ENCODE measurements around the gene MICOS13. TPM values are rescaled to one million over a fixed set of nuclear protein-coding genes. Genes with fewer than 3 reads are reported as not detected.

Gene MICOS13
- total and polyA plus RNA-seq, 4 donors: 26.6 to 184 (median 77.6) TPM

- no peak for TF ChIP-seq CTCF (IDR thresholded peaks at IDR 0.05; ENCODE audit: control extremely low read depth, extremely low read depth)
- H3K36me3 ChIP-seq (ENCODE audit: control insufficient read depth in 4 of 4, insufficient read depth in 4 of 4, low read length in 4 of 4): peaks cover 2 to 24% (median 15%) of the 10 kb centered on the region in 4 donors
- no peak for DNase-seq
- H3K27ac ChIP-seq (ENCODE audit: low read depth in 1 of 2, low read length in 1 of 2): peak overlapping the region in 1 of 2 donors; percentile 22
- no peaks in the 10 kb centered on the region for H3K9me3 ChIP-seq (ENCODE audit: control insufficient read depth in 4 of 4, insufficient read depth in 3 of 4, low read length in 3 of 4)
- WGBS, 2 donors: 66 to 83% methylated on average over 5 of the region's 5 CpGs
- ATAC-seq (ENCODE audit: insufficient read depth, low FRiP score): no peak
- no peak overlapping the region for H3K4me3 ChIP-seq
- peaks cover 6 to 21% (median 19%) of the 10 kb centered on the region in 5 donors for H3K4me1 ChIP-seq (ENCODE audit: control insufficient read depth in 5 of 5, insufficient read depth in 5 of 5, low read length in 5 of 5)
- H3K27me3 ChIP-seq (ENCODE audit: control insufficient read depth in 3 of 3, insufficient read depth in 3 of 3, low read length in 2 of 3): peaks cover 0 to 2% (median 0%) of the 10 kb centered on the region in 3 donors
- H3K9ac ChIP-seq (ENCODE audit: insufficient read depth in 1 of 2, low read length in 2 of 2): no peak overlapping the region
Measured at GRCh38 chr19:5632657-5633056, 47.7 kb downstream of the MICOS13 start.

GRCh38 chr19:5632241-5632612, 48.1 kb downstream of the MICOS13 start:
- H3K9ac ChIP-seq (ENCODE audit: insufficient read depth in 1 of 2, low read length in 2 of 2): peak overlapping the region in 1 of 2 donors; percentile 36
- H3K4me1 ChIP-seq (ENCODE audit: control insufficient read depth in 5 of 5, insufficient read depth in 5 of 5, low read length in 5 of 5): peaks cover 6 to 26% (median 23%) of the 10 kb centered on the region in 5 donors
- H3K36me3 ChIP-seq (ENCODE audit: control insufficient read depth in 4 of 4, insufficient read depth in 4 of 4, low read length in 4 of 4): peaks cover 6 to 28% (median 17%) of the 10 kb centered on the region in 4 donors
- no peak for ATAC-seq (ENCODE audit: insufficient read depth, low FRiP score)
- no peak overlapping the region for H3K4me3 ChIP-seq
- TF ChIP-seq CTCF (IDR thresholded peaks at IDR 0.05; ENCODE audit: control extremely low read depth, extremely low read depth): no peak
- H3K27ac ChIP-seq (ENCODE audit: low read depth in 1 of 2, low read length in 1 of 2): no peak overlapping the region
- H3K9me3 ChIP-seq (ENCODE audit: control insufficient read depth in 4 of 4, insufficient read depth in 3 of 4, low read length in 3 of 4): no peaks in the 10 kb centered on the region
- 31 to 65% methylated on average over 4 of the region's 4 CpGs for WGBS, 2 donors
- peaks cover 0 to 2% (median 0%) of the 10 kb centered on the region in 3 donors for H3K27me3 ChIP-seq (ENCODE audit: control insufficient read depth in 3 of 3, insufficient read depth in 3 of 3, low read length in 2 of 3)
- DNase-seq: no peak

- H3K4me1 ChIP-seq (ENCODE audit: control insufficient read depth in 5 of 5, insufficient read depth in 5 of 5, low read length in 5 of 5): peaks cover 9 to 27% (median 23%) of the 10 kb centered on the region in 5 donors
- peaks cover 0 to 2% (median 0%) of the 10 kb centered on the region in 3 donors for H3K27me3 ChIP-seq (ENCODE audit: control insufficient read depth in 3 of 3, insufficient read depth in 3 of 3, low read length in 2 of 3)
- ATAC-seq (ENCODE audit: insufficient read depth, low FRiP score) (no peak), DNase-seq (peak; percentile 36 to 79 (median 63))
- H3K9me3 ChIP-seq (ENCODE audit: control insufficient read depth in 4 of 4, insufficient read depth in 3 of 4, low read length in 3 of 4): no peaks in the 10 kb centered on the region
- TF ChIP-seq CTCF (IDR thresholded peaks at IDR 0.05; ENCODE audit: control extremely low read depth, extremely low read depth): no peak
- peak overlapping the region in 1 of 2 donors; percentile 64 for H3K27ac ChIP-seq (ENCODE audit: low read depth in 1 of 2, low read length in 1 of 2)
- peaks cover 6 to 32% (median 21%) of the 10 kb centered on the region in 4 donors for H3K36me3 ChIP-seq (ENCODE audit: control insufficient read depth in 4 of 4, insufficient read depth in 4 of 4, low read length in 4 of 4)
- H3K4me3 ChIP-seq: no peak overlapping the region
- peak overlapping the region in 1 of 2 donors; percentile 36 for H3K9ac ChIP-seq (ENCODE audit: insufficient read depth in 1 of 2, low read length in 2 of 2)
- WGBS, 2 donors: 73 to 75% methylated on average over 9 of the region's 9 CpGs
Measured at GRCh38 chr19:5631567-5632240, 48.6 kb downstream of the MICOS13 start.
